Stimulated activated CD8-positive, alpha-beta memory T cell treated with anti-CD3 and anti-CD28 coated beads, Interleukin-15, amount 100 ng/mL, for 1 hour (primary cell): ENCODE measurements around the gene LTB4R.
A peak's percentile ranks its signal among the peaks of the same experiment; 100 is the strongest.

Source experiments
- DNase-seq: peaks from one replicate; pipeline ENCODE4 v3.0.0-alpha.2; 2020; ENCODE audit warnings: low read depth

Gene LTB4R

DNA sequence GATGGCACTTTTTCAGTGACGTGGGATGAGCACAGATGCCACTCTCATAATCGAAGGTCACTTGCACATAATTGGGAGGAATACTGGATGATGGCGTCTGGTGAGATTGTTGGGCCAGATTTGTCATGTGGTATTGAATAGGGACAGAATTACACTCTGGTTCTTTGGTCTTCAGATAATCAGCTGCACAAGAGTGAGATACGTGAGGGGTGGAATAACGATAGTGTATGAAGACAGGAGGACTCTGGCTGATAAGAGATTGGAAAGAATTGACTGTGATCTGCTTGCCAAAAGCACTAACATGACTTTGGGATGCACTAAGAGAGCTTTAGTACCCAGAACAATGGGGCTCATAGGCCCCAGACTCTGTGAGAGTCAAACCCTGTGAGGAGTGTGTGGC, 32.9 kb upstream of the LTB4R start:
- no peak for DNase-seq

DNA sequence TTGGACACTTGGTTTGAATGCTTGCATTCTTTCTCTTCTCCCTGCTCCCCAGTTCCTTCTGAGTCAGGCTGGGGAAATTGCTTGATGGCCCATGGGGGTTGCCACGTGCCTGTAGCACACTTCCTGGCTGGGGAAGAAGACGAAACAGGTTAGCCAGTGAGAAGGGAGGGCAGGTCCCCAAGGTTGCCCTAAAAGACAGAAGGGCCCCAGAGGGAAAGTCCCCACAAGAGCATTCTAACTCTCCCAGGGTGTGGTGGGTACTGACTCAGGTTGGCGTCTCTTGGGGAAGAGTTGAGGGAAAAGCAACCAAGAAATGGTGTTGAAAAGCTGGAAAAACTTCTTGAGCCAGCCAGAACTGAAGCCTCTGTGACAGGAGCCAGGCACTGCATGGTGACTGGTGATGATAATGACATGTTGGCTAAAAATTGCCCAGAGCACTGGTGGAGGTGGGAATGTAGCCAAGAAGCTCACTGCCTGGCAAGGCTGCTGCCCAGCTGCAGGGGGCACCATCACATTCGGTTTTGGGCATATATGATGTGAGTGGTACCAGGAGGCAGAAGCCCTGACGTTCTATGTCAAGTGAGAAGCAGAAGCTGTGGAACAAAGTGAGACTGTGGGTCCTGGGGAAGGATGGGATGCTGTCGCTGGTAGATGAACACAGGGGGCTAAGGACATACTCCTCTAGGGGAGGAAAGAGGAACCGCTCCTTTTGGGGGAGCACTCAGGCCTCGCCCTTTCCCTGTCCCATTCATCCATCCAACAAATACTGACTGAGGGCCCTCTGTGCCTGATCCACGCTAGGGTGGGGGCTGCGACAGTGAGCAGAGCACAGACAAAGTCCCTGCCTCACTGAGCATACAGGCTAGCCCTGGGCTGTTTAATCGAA, 31.8 kb upstream of the LTB4R start:
- no peak for DNase-seq

DNA sequence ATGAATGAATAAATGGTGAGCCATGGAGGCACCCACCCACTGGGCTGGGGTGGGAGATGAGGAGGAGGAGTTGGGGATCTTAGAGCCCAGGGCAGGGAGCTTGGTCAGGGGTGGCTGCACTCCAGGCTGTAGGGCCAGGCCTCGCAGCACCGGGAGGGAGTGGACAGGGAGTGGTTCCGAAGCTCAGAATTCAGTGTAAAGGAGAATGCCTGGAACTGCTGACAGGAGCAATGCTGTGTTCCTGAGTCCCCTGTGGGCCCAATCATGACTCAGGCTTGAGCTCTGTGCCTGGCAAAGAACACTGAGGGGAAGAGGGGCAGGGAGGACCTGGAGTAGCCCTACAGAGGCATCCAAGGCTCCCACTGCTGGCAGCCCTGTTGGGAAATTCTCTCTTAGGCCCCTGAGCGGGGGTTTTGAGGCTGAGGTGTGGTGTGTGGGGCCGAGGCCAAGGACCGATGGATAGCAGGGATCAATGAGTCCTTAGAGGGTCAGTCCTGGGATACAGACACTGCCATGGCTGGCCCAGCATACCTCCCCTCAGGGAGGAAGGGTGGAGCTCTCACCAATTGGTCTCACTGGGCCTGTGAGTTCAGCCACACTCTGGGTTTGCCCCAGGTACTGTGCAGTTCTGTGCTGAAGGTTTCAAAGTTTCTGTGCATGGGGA, 30.4 kb upstream of the LTB4R start:
- no peak for DNase-seq

DNA sequence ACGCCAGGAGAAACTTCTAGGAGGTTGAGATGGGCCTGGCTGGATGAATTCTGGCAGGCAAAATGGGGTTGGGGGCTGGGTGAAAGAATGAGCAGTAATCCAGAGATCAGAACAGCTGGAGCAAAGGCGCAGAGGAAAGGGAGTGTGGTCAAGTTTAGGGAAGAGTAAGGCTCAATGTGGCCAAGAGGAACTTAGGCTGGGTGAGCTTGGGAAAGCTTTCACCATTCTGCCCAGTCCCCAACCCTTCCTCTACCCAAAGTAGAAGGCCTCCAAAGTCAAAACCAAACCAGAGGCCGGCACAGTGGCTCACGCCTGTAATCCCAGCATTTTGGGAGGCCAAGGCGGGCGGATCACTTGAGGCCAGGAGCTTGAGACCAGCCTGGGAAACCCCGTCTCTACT, 29.7 kb upstream of the LTB4R start:
- DNase-seq = no peak

DNA sequence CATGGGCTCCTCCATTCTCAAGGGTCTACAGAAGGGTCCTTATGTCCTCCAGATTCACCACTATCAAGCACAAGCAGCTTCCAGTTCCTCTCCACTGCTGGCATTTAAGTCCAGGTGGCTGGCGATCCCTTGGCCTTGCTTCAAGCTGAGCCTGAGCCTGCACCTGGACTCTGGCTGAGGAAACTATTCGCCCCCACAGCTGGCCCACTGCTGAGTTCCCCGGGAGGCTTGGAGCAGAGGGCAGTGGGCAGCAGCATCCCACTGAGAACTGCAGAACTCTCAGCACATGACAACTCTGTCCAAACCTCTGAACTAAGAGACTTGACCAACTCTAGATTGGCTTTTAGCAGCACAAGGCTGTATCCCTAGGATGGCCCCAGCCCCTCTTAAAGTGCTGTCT, 28.6 kb upstream of the LTB4R start:
- no peak for DNase-seq

DNA sequence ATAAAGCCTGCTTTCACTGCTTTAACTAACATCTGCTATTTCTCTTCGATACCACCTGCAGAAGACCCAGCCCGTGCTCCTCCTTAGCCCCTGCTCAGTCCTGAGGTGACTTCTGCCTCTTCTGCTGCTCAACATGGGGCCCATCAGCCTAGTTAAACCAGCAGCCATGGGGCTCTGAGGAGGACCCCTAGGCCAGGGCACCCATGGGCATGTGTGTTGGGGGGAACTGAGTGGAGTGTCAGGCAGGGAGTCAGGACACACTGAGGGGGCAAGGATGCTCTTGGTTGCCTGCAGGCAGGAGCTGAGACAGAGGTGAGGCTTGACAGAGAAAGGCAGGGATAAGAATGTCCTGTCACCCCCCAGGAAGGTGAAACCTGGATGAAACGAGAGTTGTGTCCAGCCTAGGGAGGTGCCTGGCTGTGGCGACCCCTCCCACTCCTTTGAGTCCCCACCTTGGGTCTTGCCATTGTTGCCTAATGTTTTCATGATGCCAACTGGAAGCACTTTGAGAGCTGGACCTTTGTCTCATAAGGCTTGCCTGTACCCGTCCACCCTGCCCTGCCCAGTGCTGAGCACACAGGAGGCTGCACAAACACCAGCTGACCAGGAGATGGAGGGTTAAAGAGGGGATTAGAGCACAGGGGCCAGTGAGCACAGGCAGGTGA, 27.4 kb upstream of the LTB4R start:
- no peak for DNase-seq

DNA sequence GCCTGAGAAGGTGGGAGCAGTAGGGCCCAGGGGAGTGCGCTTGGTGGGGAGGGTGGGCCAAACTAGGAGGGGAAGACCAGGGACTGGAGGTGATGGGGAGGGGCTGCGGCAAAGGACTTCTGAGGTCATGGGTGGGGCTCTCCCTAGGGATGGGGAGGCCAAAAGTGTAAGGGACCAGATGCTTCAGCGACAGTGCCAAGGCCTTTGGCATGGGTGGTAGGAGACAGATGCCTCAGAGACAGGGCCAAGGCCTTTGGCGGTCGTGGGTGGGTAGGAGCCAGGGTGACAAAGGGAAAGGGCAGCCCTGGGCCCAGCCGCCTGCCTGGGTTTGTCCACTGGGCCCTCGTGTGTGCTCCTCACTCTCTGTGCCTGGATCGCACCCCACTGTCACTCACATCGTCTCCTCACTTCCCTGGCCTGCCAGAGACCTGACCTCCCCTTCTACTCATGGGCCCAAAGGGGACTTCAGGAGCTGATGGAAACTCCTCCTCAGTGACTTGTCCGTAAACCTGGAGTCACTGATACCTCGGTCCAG, 26.7 kb upstream of the LTB4R start:
- DNase-seq = no peak

DNA sequence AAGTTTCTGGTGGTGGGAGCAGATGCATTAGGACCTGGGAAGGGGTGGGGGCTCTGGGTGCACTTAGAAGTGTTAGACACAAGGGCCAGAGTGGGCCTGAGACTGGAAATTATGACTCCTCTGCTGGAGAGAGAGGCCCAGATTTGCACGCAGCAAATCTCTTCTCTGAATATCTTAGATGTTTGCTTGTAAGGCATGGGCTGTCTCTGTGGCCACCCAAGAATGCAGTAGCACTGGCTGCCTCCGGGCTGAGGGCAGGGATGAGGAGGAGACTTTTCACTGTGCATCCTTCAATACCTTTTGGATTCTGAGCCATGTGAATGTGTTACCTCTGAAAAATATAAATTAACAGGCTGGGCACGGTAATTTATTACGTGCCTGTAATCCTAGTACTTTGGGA, 26.0 kb upstream of the LTB4R start:
- no peak for DNase-seq

DNA sequence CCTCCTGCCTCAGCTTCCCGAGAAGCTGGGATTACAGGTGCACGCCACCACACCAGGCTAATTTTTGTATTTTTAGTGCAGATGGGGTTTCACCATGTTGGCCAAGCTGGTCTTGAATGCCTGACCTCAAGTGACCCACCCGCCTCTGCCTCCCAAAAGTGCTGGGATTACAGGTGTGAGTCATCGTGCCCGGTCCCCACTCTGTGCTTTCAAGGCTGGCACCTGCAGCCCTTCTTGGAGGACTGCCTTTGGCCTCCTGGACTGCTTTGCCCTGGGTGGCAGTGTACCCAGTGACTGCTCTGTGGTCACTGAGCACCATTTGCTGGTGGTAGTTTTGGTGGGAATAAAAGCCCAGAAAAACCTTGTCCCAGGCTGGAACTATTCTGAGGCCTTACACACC, 24.3 kb upstream of the LTB4R start:
- no peak for DNase-seq

DNA sequence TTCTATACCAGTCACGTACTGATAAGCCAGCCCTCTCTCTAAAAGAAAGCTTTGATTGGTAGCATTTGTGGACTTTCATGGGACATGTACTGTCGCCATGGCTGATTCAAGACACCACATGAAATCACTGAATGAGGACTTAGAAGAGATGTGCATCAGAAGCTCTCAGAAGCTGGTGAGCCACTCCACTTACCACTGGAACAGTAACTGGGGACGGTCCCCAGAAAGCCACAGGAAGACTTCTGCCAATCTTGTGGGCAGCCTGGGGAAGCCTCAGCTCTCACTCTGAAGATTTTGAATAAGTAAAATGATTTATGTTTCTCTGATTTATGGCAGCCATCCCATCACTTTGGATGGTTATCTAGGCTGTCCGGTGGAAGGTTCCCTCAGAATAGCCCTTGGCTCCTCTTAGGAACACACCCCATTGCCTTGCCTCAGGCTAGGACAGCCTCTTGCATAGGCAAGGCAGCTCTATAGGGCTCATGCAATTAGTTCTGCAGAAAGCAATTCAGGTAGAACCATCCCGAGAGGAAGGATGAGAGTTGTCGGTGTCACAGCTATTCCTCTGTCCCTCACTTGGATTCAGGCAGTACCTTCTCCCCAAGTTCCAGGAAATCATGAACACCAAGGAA, 21.5 kb upstream of the LTB4R start:
- no peak for DNase-seq

DNA sequence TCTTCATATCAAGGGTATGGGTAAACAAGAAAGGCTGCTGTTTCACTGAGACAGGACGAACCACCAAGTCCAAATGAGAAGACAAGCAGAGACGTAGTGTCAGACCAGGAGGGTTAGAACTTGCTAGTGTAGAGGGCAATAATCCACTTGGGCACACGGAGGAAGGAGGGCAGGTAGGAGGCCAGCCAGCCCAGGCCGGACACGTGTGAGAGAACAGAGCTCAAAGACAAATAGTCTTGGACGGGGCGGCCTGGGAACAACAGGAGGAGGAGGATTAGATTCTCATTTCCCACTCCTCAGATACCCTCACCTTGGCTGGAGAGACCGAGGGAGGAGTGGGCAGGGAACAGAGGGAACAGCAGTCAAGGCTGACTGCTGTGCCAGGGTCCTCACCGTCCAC, 20.6 kb upstream of the LTB4R start:
- no peak for DNase-seq

DNA sequence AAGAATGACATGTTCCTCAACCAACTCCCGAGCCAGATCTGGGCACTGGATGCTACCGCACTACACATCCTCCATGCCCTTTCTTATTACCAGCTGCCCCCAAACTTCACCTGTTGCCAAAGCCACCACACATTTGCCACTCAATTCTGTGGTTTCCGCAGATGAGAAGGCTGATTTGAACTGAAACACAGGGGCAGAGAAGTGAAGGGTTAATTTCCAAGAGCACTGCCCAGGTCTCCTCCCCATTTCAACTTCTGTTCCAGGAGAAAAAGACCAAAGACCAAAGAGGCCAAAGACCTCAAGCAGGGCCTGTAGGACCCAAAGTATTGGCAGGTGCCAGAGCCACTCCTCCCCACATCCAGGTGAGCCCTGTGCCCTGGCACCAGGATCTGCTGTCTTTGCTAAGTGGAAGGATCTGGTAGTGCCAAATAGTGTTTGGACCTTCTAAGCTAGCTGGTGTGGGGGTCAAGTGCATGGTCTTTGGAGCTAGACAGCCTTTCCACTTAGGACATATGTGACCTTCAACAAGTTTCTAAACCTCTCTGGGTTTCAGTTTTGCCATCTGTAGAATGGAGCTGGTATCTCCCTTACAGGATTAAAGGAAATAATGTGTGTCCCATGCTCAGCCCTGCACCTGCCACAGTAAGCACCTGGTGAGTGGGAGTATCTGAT, 19.7 kb upstream of the LTB4R start:
- DNase-seq = no peak

DNA sequence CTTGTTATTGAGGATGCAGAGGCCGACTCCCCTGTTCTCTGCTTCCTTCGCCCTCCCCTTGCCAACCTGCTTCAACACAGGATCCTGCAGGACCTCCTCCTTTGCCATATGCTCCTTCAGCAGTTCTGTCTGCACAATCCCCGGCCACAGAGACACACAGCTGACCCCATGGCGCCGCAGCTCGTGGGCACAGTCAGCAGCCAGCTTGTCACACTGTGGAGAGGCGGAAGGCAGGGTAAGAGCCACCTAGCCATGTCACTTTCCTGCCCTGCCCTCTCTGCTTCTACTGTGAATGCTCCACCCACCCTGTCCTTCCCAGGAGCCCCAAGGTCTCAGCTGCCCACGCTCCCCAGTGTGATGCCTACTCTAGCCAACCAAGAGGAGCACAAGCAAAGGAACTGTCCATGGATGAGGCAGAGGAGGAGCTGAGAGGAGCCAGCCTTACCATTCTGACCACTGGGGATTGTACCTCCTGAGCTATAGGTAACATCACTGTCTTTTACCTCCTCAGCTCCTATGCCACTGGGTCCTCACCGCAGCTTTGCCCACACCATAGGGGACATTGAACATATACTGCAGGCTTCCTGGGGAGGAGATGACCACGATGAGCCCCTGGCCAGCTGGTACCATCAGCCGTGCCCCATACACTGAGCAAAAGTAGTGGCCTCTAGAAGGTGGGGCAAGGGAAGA, 19.0 kb upstream of the LTB4R start:
- DNase-seq = no peak

DNA sequence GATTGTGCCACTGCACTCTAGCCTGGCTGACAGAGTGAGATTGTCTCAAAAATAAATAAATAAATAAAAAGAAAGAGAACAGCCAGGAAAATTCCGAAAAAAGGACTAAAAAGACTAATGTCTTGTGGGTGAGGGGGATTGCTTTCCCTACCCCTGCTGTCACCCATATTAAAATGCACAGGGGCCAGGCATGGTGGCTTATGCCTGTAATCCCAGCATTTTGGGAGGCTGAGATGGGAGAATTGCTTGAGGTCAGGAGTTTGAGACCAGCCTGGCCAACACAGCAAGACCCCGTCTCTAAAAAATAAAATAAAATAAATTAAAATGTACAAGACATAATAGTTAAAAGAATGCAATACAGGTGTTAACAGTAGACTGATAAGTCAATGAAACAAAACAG, 17.8 kb upstream of the LTB4R start:
- no peak for DNase-seq

DNA sequence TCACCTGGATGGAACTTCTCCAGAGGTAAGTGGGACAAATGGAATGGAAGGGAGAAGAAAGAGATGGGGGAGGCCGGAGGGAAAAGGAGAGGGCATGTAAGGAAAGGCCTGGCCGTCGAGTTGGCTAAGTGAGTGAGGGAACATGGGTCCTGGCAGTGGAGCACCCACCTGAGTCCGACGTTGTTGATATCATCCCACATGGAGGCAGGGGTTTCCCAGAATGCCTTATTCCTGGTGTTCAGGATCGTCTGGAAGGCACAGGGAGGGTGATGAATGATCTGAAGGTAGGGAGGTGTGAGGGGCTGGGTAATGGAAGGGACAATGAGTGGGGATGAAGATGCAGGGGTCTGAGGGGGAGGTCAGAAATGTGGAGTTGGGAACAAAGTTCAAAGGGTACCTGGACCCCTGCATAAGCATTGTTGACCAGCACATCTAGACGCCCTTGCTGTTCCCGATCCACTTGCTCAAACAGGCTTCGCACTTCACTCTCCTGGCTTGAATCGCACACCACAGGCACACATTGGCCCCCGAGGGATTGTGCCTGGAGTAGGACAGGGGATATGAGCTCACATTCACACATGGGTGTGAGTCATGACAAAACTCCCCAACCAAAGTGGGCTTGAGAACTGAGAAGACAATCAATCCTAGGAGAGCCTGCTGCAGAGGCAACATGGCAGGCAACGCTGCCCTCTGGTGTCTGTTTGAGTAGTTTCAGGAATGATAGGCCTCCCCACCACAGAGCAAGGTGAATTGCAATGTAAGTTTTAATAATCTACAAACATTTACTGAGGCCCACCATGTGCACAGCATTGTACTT, 14.8 kb upstream of the LTB4R start:
- DNase-seq = peak; percentile 40

DNA sequence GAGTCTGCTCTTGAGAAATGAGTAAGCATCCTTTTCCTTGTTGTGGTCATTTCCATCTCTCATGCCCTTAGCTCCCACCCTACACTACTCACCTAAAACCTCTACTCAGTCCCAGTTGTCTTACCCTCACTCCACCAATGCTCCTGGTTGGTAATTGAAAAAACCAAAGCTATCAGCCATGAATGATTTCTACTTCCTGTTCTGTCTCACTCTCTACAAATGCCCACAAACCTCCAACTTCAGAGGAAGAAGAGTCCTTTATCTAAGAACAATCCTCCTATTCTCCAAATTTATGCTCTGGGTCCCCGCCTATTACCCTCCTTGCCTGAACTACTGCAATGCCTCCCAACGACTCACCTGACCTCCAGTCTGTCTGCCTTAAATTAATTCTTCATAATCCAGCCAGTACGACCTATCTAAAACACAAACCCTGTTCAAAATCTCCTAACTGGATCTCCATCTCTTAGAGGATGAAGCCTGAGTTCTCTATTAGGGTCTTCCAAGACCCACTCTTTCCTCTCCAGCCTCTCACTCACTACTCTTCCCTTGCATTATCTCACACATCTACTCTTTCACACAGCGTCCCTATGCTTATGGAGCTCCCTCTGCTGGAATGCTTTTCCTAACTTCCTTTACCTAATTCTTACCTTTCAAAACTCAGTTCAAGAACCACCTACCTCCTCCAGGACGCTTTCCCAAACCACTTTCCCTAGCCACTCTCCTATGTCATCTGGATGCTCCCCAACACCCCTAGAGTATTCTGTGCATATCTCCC, 13.9 kb upstream of the LTB4R start:
- no peak for DNase-seq

DNA sequence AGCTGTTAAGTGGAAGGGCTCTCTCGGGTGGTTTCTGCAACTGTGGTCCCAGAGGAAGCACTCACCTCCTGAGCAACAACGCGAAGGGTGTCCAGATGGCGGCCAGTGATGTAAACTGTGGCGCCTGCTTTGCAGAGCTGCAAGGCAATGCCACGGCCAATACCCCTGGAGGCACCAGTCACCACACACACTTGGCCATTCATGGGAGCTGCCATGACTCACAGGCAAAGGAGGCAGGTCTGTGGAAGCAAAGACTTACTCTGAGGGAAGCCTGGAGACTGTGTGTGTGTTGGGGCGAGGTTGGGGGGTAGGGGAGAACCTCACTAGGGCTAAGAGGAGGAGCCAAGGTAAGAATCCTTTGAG, 12.4 kb upstream of the LTB4R start:
- no peak for DNase-seq

DNA sequence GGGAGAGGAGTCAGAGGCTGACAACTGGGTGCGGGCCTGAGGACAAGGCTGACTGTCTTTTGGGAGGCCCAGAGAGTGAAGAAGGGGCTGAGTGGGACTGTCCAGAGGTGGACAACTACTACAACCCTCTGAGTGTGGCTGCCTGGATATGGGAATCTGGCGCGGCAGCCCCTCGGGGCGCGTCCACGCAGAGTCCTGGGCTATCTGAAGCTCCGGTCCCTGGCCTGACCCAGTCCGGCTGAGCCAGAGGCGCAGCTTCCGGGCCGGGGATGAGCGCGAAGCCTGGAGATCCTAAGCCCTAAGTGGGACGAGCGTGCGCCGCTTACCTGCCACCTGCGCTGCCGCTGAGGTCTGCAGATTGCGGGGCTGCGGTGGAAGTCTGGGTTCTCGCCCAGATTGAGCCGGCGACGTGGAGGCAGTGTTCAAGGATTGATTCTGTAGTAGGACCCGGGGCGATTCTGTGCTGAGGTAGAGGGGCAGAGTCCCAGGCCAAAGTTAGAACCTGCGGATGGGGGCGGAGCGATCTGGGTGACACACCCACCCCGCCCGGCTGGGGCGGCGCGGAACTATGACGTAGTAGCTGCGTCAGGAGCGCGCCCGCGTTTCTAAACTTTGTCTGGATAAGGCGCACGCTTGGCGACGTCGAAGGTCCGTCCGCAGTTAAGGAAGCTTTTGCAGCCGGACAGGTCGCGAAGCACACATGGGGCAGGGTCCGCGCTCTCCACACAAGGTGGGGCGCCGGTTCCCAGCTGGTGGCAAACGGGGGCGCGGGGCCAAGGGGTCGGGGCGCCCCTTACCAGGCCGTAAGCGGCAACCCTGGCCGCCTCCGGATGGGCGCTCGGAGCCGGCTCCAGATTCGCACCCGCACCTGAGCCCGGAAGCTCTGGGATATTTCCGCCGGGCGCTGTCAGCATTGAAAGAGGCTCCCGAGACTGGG, 11.8 kb upstream of the LTB4R start, which contains the start of the genes DHRS1 and NOP9:
TSS of gene DHRS1 (minus strand) at position 526 of the 937 bp plus-strand sequence. CDS start 674 bp downstream, outside the sequence.
TSS of gene NOP9 (plus strand) at position 596 of the 937 bp plus-strand sequence. CDS start at position 701, 105 bp downstream.
- peak; percentile 91 for DNase-seq
